Lung (tissue), 12 donors: ENCODE measurements around the gene PLPPR1. TPM values are rescaled to one million over a fixed set of nuclear protein-coding genes. Genes with fewer than 3 reads are reported as not detected.

ENCODE experiments used
- ATAC-seq: fragments of 200-7000 bp; cut with Tn5 transposase; one replicate; pipeline ENCODE4 v1.9.1; 2020; ENCODE audit warnings: moderate number of reproducible peaks; ENCODE audit not compliant: insufficient read depth, low FRiP score
- DNase-seq, 3 donors: peaks; one replicate each; pipeline ENCODE4 v3.0.0-alpha.2; 2013 to 2017
- H3K27ac ChIP-seq, 2 donors: one replicate each; pipeline ENCODE4 v1.5.1; 2013; ENCODE audit warnings: mild to moderate bottlenecking in 2 of 2, moderate library complexity in 2 of 2, control low read depth in 1 of 2, inconsistent platforms in 1 of 2, low read depth in 1 of 2, low read length in 1 of 2
- H3K27me3 ChIP-seq, 3 donors: one replicate each; pipeline ENCODE4 v1.5.1; 2013; ENCODE audit warnings: low read length in 2 of 3; ENCODE audit not compliant: control insufficient read depth in 3 of 3, insufficient read depth in 3 of 3
- H3K36me3 ChIP-seq, 4 donors: one replicate each; pipeline ENCODE4 v1.5.1; 2013; ENCODE audit warnings: low read length in 4 of 4, mild to moderate bottlenecking in 1 of 4, moderate library complexity in 1 of 4; ENCODE audit not compliant: control insufficient read depth in 4 of 4, insufficient read depth in 4 of 4
- H3K4me1 ChIP-seq, 5 donors: one replicate each; pipeline ENCODE4 v1.5.1; 2013; ENCODE audit warnings: low read length in 5 of 5, mild to moderate bottlenecking in 2 of 5, moderate library complexity in 1 of 5; ENCODE audit not compliant: control insufficient read depth in 5 of 5, insufficient read depth in 5 of 5
- H3K4me3 ChIP-seq: one replicate; pipeline ENCODE4 v1.5.1; 2013; ENCODE audit warnings: mild to moderate bottlenecking, control low read depth, moderate library complexity
- H3K9ac ChIP-seq, 2 donors: one replicate each; pipeline ENCODE4 v1.5.1; 2013; ENCODE audit warnings: low read length in 2 of 2, control low read depth in 1 of 2; ENCODE audit not compliant: insufficient read depth in 1 of 2
- H3K9me3 ChIP-seq, 4 donors: one replicate each; pipeline ENCODE4 v1.5.1; 2013; ENCODE audit warnings: low read length in 3 of 4, mild to moderate bottlenecking in 1 of 4, moderate library complexity in 1 of 4; ENCODE audit not compliant: control insufficient read depth in 4 of 4, insufficient read depth in 3 of 4
- CTCF ChIP-seq: IDR thresholded peaks from 2 replicates; pipeline ENCODE4 v1.5.1; 2012; ENCODE audit warnings: mild to moderate bottlenecking; ENCODE audit errors: control extremely low read depth, extremely low read depth
- WGBS, 2 donors: extraction: QIAGEN DNeasy Blood & Tissue Kit; methylation state at CpG; one replicate each; pipeline ENCODE4 v1.1.7; 2013; 5-methylcytosine and 5-hydroxymethylcytosine counted together
- polyA plus RNA-seq, 2 donors: library from polyadenylated mRNA; stranded (reverse); fragments of 200-250 nt; gene quantifications; one replicate each; pipeline ENCODE4 v1.2.1, GENCODE V29; 2013
- total RNA-seq, 2 donors: library from RNA; depleted of rRNA in 1 of 2; stranded (reverse); fragments of >200 nt in 1 of 2; gene quantifications; one replicate each; pipeline ENCODE4 v1.2.1, GENCODE V29; 2014 to 2021
- donor health status: control.
- donor health status: control.
- donor health status: Bipolar disorder and iron deficiency.
- donor health status: healthy.
- donor health status: DM: yes; HTN: yes; CAD: no.

The PLPPR1 gene
- total and polyA plus RNA-seq, 4 donors: 0.91 to 8.4 (median 3.7) TPM

- Histone ChIP-seq H3K36me3 (no peaks in the 10 kb centered on the region), H3K27me3 (no peaks in the 10 kb centered on the region), H3K4me3 (no peak overlapping the region), H3K27ac (no peak overlapping the region), H3K9me3 (peaks cover 0 to 3% (median 0%) of the 10 kb centered on the region in 4 donors), H3K9ac (no peak overlapping the region), H3K4me1 (no peaks in the 10 kb centered on the region)
- TF ChIP-seq CTCF: no peak
- DNase-seq (no peak), ATAC-seq (no peak)
Measured at GRCh38 chr9:101220341-101220740, 191.8 kb downstream of the PLPPR1 start.

GRCh38 chr9:101225271-101225670 is 196.7 kb downstream of the PLPPR1 start:
- no peak for TF ChIP-seq CTCF
- 86 to 87% methylated on average over 4 of the region's 4 CpGs for WGBS, 2 donors

GRCh38 chr9:101226161-101226560 is 197.6 kb downstream of the PLPPR1 start:
- H3K9ac ChIP-seq: no peak overlapping the region
- H3K4me3 ChIP-seq: no peak overlapping the region
- DNase-seq: no peak
- TF ChIP-seq CTCF: no peak
- peaks cover 0 to 3% (median 0%) of the 10 kb centered on the region in 4 donors for H3K9me3 ChIP-seq
- no peak for ATAC-seq
- H3K27ac ChIP-seq: no peak overlapping the region
- H3K27me3 ChIP-seq: no peaks in the 10 kb centered on the region
- no peaks in the 10 kb centered on the region for H3K36me3 ChIP-seq
- no peaks in the 10 kb centered on the region for H3K4me1 ChIP-seq

More at GRCh38 chr9:101225271-101225670, 196.7 kb downstream of the PLPPR1 start:
- Histone ChIP-seq H3K27me3 (no peaks in the 10 kb centered on the region), H3K27ac (no peak overlapping the region), H3K9me3 (peaks cover 0 to 3% (median 0%) of the 10 kb centered on the region in 4 donors), H3K36me3 (no peaks in the 10 kb centered on the region), H3K4me3 (no peak overlapping the region), H3K9ac (no peak overlapping the region), H3K4me1 (no peaks in the 10 kb centered on the region)
- DNase-seq: no peak
- ATAC-seq: no peak

GRCh38 chr9:101226803-101227202 is 198.3 kb downstream of the PLPPR1 start:
- DNase-seq (no peak), ATAC-seq (no peak)
- no peak overlapping the region for H3K4me3 ChIP-seq
- TF ChIP-seq CTCF: no peak
- H3K4me1 ChIP-seq: no peaks in the 10 kb centered on the region
- peaks cover 0 to 1% (median 0%) of the 10 kb centered on the region in 4 donors for H3K9me3 ChIP-seq
- 77 to 91% methylated on average over 3 of the region's 3 CpGs for WGBS, 2 donors
- H3K9ac ChIP-seq: no peak overlapping the region
- no peaks in the 10 kb centered on the region for H3K27me3 ChIP-seq
- H3K36me3 ChIP-seq: no peaks in the 10 kb centered on the region
- H3K27ac ChIP-seq: no peak overlapping the region
